Measurements from ENCODE around the gene AGAP9.
"Not testable (repeated sequence)": the region's sequence is repeated elsewhere in the genome, so short reads cannot be mapped to it uniquely, and the experiment has no call there.

Gene AGAP9

DNA sequence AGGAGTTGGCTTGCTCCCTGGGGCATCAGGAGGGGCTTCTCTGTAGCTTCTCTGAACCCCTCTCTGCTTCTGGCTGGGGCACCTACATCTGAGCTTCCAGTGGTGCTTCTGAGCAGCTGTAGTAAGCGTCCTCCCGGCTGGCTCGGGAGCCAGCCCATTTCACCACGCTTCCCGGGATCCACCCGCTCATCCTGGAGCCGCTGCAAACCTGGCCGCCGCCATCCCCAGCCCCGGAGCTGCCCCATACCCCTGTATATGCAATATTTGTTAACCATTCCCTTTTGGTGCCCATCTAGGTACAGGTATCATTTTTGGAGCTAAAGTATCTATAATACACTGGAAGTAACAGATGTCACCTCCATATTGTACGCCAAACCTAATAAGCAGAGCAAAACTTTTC is 38.7 kb downstream of the AGAP9 start:
- not testable (repeated sequence) for DNase-seq

- DNase-seq = not testable (repeated sequence)
Measured at GRCh38 chr10:47483923-47484322, 39.5 kb downstream of the AGAP9 start, which contains the start of gene ANXA8. TSS of gene ANXA8 (minus strand) at chr10:47484115. CDS start at chr10:47483933, 182 bp downstream.

GRCh38 chr10:47482367-47482766 is 41.1 kb downstream of the AGAP9 start:
- DNase-seq = not testable (repeated sequence)

- not testable (repeated sequence) for DNase-seq
Measured at GRCh38 chr10:47481768-47482181, 41.7 kb downstream of the AGAP9 start.

DNA sequence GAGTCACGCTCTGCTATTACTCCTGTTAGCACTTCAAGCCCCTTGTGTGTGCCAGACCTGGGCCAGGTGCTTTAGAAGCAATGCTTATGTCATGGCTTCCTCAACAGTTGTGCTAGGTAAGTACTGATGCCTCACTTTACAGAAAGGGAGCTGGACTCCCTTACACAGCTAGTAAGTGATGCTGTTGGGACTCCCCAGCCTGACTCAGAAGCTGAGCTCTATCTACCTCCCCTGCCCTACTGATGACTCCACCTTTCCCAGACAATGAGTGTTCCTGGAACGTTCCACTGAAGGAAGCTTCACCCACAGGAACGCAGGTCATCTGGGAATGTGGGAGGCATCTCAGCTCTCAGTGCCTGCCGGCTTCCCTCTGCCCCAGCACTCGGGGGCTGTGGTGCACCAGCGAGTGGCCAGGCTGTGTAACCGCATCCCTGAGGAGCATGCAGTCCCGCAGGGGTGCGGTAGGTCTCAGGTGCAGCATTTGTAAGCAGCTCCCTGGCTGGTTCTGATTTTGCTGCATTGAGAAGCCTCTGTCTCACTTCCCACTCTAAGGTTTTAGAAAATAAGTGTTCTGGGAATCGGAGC is 42.2 kb downstream of the AGAP9 start:
- not testable (repeated sequence) for DNase-seq

GRCh38 chr10:47480133-47480532 is 43.3 kb downstream of the AGAP9 start:
- DNase-seq = not testable (repeated sequence)

- DNase-seq = not testable (repeated sequence)
Measured at GRCh38 chr10:47478114-47478513, 45.3 kb downstream of the AGAP9 start.

- DNase-seq = not testable (repeated sequence)
Measured at GRCh38 chr10:47477078-47477477, 46.4 kb downstream of the AGAP9 start.

GRCh38 chr10:47475101-47475500 is 48.3 kb downstream of the AGAP9 start:
- DNase-seq = not testable (repeated sequence)

DNA sequence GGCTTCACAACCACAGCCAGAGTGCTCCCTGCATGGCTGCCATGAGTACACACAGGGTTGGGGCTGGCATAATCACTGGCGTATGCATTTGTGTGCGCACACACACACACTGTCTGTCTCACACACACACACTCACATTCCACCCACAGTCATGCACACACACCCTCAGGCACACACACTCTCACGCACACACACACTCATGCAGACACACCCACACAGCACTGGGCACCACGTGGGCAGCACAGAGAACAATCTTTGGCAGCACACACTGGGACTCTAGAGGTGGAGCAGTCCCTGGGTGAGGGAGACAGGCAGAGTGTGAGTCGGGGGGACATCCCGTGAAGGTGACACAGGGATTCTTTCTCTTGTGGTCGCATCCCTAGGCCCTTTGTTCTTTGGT is 49.9 kb downstream of the AGAP9 start:
- not testable (repeated sequence) for DNase-seq

GRCh38 chr10:47472647-47473046 is 50.8 kb downstream of the AGAP9 start:
- DNase-seq = not testable (repeated sequence)

DNA sequence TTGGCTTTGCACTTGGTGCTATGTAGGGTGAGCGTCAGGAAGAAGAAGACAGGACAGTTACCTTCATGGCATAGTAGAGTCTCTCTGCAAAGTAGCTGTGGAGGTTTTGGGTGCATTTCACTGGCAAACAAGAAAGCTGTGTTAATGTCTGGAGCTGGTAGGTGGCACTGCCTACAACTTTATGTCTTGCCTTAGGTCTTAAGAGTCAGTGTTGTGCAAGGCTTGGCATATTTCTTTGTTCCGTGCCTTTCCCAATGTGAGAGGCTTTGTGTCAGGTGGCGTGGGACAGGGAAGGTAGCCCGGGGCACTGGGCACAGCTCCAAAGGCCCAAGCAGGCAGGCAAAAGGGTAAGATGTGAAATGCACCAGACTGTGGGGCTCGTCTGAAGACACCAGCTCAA is 51.4 kb downstream of the AGAP9 start:
- not testable (repeated sequence) for DNase-seq

- DNase-seq = not testable (repeated sequence)
Measured at GRCh38 chr10:47468731-47469528, 54.5 kb downstream of the AGAP9 start.

DNA sequence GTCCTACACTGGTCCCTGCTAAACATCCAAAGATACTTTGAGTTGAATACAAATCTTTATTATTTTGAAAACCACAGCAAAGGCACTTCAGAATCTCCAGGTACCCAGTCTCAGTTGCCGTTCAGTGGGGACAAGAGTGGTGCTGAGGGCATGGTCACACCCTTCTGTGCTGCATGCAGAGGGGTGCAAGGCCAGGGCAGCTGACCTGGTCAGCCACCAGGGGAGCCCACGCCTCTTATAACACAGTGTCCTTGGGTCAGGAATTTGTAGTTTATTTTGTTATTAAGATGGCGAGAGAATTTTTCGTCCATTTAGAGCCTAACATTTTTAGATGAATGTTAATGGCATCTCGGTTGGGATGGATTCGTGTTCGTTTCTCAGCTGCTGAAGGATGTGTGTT is 55.5 kb downstream of the AGAP9 start:
- not testable (repeated sequence) for DNase-seq

DNA sequence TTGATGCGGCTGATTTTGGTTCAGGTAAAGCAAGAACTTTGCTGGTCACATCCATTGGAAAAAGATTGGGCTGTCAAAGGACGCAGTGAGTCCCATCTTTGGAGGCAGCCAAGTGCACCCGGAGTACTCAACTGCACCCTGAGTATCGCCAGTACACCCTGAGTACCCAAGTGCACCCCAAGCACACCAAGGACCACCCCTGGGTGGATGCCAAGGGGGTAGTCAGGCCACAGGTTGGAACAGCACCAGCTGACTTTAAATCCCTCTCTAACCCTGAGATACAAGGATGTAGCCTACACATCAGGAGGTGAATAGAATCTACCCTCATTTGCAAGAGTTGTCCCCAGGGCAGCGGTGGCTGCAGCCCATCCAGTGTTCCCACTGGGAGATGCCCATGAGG is 56.0 kb downstream of the AGAP9 start:
- DNase-seq = not testable (repeated sequence)

DNA sequence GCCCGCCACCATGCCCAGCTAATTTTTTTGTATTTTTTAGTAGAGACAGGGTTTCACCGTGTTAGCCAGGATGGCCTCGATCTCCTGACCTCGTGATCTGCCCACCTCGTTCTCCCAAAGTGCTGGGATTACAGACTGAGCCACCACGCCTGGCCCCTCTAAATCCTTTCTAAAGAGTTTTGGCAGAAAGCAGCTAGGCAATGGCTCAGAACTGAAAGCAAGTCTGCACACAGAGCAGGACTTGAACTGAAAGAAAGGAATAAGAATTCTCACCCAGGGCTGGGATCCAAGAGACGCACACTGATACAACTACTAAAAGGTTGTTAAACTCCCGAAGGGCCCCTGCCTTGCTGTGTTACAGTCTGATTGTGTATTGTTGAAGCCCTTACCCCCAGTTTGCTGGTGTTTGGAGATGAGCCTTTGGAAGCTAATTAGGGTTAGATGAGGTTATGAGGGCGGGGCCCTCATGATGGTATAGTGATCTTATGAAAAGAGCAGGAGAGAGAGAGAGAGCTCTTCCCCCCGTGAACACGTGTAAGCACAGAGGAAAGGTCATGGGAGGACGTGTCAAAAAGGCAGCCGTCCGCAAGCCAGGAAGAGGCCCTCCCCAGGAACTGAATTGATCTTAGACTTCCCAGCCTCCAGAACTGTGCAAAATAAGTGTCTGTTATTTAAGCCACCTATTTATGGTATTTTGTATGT is 58.1 kb downstream of the AGAP9 start:
- not testable (repeated sequence) for DNase-seq

- DNase-seq = not testable (repeated sequence)
Measured at GRCh38 chr10:47462577-47463358, 60.7 kb downstream of the AGAP9 start.

GRCh38 chr10:47461261-47461687 is 62.2 kb downstream of the AGAP9 start:
- not testable (repeated sequence) for DNase-seq

GRCh38 chr10:47458466-47459154 is 64.8 kb downstream of the AGAP9 start:
- DNase-seq = no peak

DNA sequence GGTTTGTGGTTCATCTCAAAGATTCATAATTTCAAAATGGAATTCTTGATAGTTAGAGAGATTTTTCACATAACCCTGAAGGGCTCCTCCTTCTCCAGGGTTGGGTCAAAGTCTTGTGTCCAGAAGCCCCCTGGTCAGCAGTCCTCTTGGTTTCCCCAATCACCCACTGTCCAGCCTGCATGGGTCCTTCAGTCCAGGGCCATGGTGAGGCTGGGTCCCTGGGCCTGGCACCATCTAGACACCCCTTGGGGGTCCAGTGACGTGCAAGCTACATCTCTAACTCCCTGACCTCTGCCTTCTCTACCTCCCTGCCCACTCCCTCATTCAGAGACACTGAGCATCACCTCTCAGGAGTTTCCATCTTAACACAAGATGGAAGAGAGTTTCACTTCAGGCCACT is 65.6 kb downstream of the AGAP9 start:
- DNase-seq = no peak

GRCh38 chr10:47457528-47457820 is 66.0 kb downstream of the AGAP9 start:
- no peak for DNase-seq

Measured in CD4-positive, alpha-beta T cell treated with Interleukin-1 beta for 1 hour (primary cell).